Neuronal stem cell (in vitro differentiated cells): Measurements from ENCODE around the gene RBL1.
A peak's percentile ranks its signal among the peaks of the same experiment; 100 is the strongest.
"Not testable (repeated sequence)": the region's sequence is repeated elsewhere in the genome, so short reads cannot be mapped to it uniquely, and the experiment has no call there.

Experiments
- DNase-seq: peaks from one replicate; pipeline ENCODE4 v3.0.0-alpha.2; 2013; ENCODE audit warnings: low spot score
- H2AFZ ChIP-seq: one replicate; pipeline ENCODE4 v1.6.1; 2013; ENCODE audit warnings: mild to moderate bottlenecking, low read length, inconsistent platforms
- H2AK5ac ChIP-seq: 2 replicates; pipeline ENCODE4 v1.6.1; 2013; ENCODE audit warnings: low read depth, mild to moderate bottlenecking, inconsistent platforms, low read length, moderate library complexity, mixed read lengths
- H2BK120ac ChIP-seq: 2 replicates; pipeline ENCODE4 v1.6.1; 2013; ENCODE audit warnings: low read depth, mild to moderate bottlenecking, inconsistent platforms, low read length, moderate library complexity, mixed read lengths
- H2BK12ac ChIP-seq: one replicate; pipeline ENCODE4 v1.6.1; 2013; ENCODE audit warnings: low read length, inconsistent platforms
- H2BK15ac ChIP-seq: 2 replicates; pipeline ENCODE4 v1.6.1; 2013; ENCODE audit warnings: mild to moderate bottlenecking, low read length, inconsistent platforms, mixed read lengths
- H2BK5ac ChIP-seq: one replicate; pipeline ENCODE4 v1.6.1; 2013; ENCODE audit warnings: inconsistent platforms, mild to moderate bottlenecking, low read length, moderate library complexity
- H3K14ac ChIP-seq: one replicate; pipeline ENCODE4 v1.6.1; 2013; ENCODE audit warnings: low read length, inconsistent platforms
- H3K18ac ChIP-seq: 2 replicates; pipeline ENCODE4 v1.6.1; 2013; ENCODE audit warnings: low read length, inconsistent platforms
- H3K23ac ChIP-seq: 2 replicates; pipeline ENCODE4 v1.6.1; 2013; ENCODE audit warnings: low read depth, mild to moderate bottlenecking, mixed read lengths, low read length, inconsistent platforms; ENCODE audit not compliant: poor library complexity
- H3K27ac ChIP-seq: replicated peaks from 3 replicates; pipeline ENCODE4 v1.5.1; 2013; ENCODE audit warnings: low read length, inconsistent platforms
- H3K27me3 ChIP-seq, 3 experiments: 2 replicates each; pipeline ENCODE4 v1.6.1; 2013; ENCODE audit warnings: low read length in 3 of 3, mild to moderate bottlenecking in 2 of 3, inconsistent platforms in 1 of 3, low read depth in 1 of 3, mixed read lengths in 1 of 3, moderate library complexity in 1 of 3; ENCODE audit not compliant: control insufficient read depth in 3 of 3, insufficient read depth in 3 of 3
- H3K36me3 ChIP-seq, 2 donors: replicated peaks in 1 of 2; 2 replicates each; pipeline ENCODE4 v1.6.1; 2013; ENCODE audit warnings: low read length in 2 of 2; ENCODE audit not compliant: control insufficient read depth in 2 of 2, insufficient read depth in 2 of 2
- H3K4ac ChIP-seq: 2 replicates; pipeline ENCODE4 v1.6.1; 2013; ENCODE audit warnings: inconsistent platforms, mild to moderate bottlenecking, low read length, moderate library complexity
- H3K4me1 ChIP-seq, 2 donors: 1 replicate in 1 of 2; 2 replicates in 1 of 2; pipeline ENCODE4 v1.6.1; 2013; ENCODE audit warnings: low read length in 2 of 2, low read depth in 1 of 2; ENCODE audit not compliant: control insufficient read depth in 2 of 2, insufficient read depth in 1 of 2
- H3K4me2 ChIP-seq: one replicate; pipeline ENCODE4 v1.6.1; 2013; ENCODE audit warnings: mild to moderate bottlenecking, low read length, inconsistent platforms; ENCODE audit not compliant: insufficient read depth, poor library complexity, severe bottlenecking
- H3K4me3 ChIP-seq, 2 donors: 2 replicates each; pipeline ENCODE4 v1.5.1; 2013; ENCODE audit warnings: low read length in 2 of 2, mild to moderate bottlenecking in 2 of 2, inconsistent platforms in 1 of 2, moderate library complexity in 1 of 2
- H3K79me1 ChIP-seq: one replicate; pipeline ENCODE4 v1.6.1; 2013; ENCODE audit warnings: low read depth, mild to moderate bottlenecking, inconsistent platforms, low read length, moderate library complexity
- H3K9ac ChIP-seq: one replicate; pipeline ENCODE4 v1.6.1; 2013; ENCODE audit warnings: mild to moderate bottlenecking, low read depth, low read length, inconsistent platforms; ENCODE audit not compliant: poor library complexity
- H3K9me3 ChIP-seq, 2 donors: replicated peaks in 1 of 2; 2 replicates each; pipeline versions ENCODE3 to v1.6.1; 2013; ENCODE audit warnings: low read length in 2 of 2, mild to moderate bottlenecking in 2 of 2, inconsistent platforms in 1 of 2, low read depth in 1 of 2, mixed read lengths in 1 of 2, moderate library complexity in 1 of 2; ENCODE audit not compliant: control insufficient read depth in 2 of 2, insufficient read depth in 1 of 2
- H4K8ac ChIP-seq: one replicate; pipeline ENCODE4 v1.6.1; 2013; ENCODE audit warnings: low read depth, mild to moderate bottlenecking, inconsistent platforms, low read length, moderate library complexity
- H4K91ac ChIP-seq: one replicate; pipeline ENCODE4 v1.6.1; 2013; ENCODE audit warnings: low read length, low read depth, mild to moderate bottlenecking, inconsistent platforms; ENCODE audit not compliant: poor library complexity
- WGBS, 2 donors: extraction: QIAGEN DNeasy Blood & Tissue Kit; methylation state at CpG; one replicate each; pipeline ENCODE4 v1.1.7; 2013; ENCODE audit warnings: missing lambda C conversion rate in 2 of 2, mixed read lengths in 1 of 2; ENCODE audit not compliant: insufficient read length in 2 of 2, insufficient replicate concordance in 1 of 2; ENCODE audit errors: extremely low coverage in 2 of 2; 5-methylcytosine and 5-hydroxymethylcytosine counted together

RBL1 gene

GRCh38 chr20:37126290-37126689 lies 30.5 kb upstream of the RBL1 start:
- not testable (repeated sequence) for H3K23ac ChIP-seq, H3K9me3 ChIP-seq, H3K36me3 ChIP-seq, H3K14ac ChIP-seq, H2BK12ac ChIP-seq, H3K9ac ChIP-seq, H2BK120ac ChIP-seq, H4K8ac ChIP-seq, DNase-seq, H4K91ac ChIP-seq, H3K79me1 ChIP-seq, H3K4me3 ChIP-seq, H2AK5ac ChIP-seq, H3K4me2 ChIP-seq, H2BK15ac ChIP-seq, H2BK5ac ChIP-seq, H3K18ac ChIP-seq, H3K27ac ChIP-seq, H3K4ac ChIP-seq, H3K27me3 ChIP-seq, H2AFZ ChIP-seq, H3K4me1 ChIP-seq
- WGBS, 2 donors = no CpG with 5 or more reads among the region's 30 CpGs

GRCh38 chr20:37123441-37123840 lies 27.6 kb upstream of the RBL1 start:
- no peaks in the 10 kb centered on the region for H3K9me3 ChIP-seq
- H2BK5ac ChIP-seq = no peak overlapping the region
- H2BK12ac ChIP-seq = no peak overlapping the region
- H3K36me3 ChIP-seq = no peaks in the 10 kb centered on the region
- H2AFZ ChIP-seq = peak overlapping the region; percentile 49
- H3K9ac ChIP-seq = no peak overlapping the region
- no peak overlapping the region for H3K18ac ChIP-seq
- H3K14ac ChIP-seq = no peak overlapping the region
- no peaks in the 10 kb centered on the region for H3K27me3 ChIP-seq
- H3K4ac ChIP-seq = no peak overlapping the region
- no peak overlapping the region for H3K27ac ChIP-seq
- H4K91ac ChIP-seq = no peak overlapping the region
- no peak for DNase-seq
- WGBS, 2 donors = no CpG with 5 or more reads among the region's 6 CpGs
- no peak overlapping the region for H3K4me2 ChIP-seq
- no peak overlapping the region for H4K8ac ChIP-seq
- H3K23ac ChIP-seq = no peak overlapping the region
- no peak overlapping the region for H3K4me3 ChIP-seq
- H2BK15ac ChIP-seq = no peak overlapping the region
- H2AK5ac ChIP-seq = no peak overlapping the region
- no peaks in the 10 kb centered on the region for H3K79me1 ChIP-seq
- H3K4me1 ChIP-seq = no peaks in the 10 kb centered on the region
- H2BK120ac ChIP-seq = no peak overlapping the region

- no peaks in the 10 kb centered on the region for H3K36me3 ChIP-seq
- no peaks in the 10 kb centered on the region for H3K79me1 ChIP-seq
- no peak overlapping the region for H3K9ac ChIP-seq
- H3K27ac ChIP-seq = no peak overlapping the region
- H2BK12ac ChIP-seq = no peak overlapping the region
- no peak overlapping the region for H3K4me3 ChIP-seq
- DNase-seq = no peak
- H2BK15ac ChIP-seq = no peak overlapping the region
- WGBS, 2 donors = no CpG with 5 or more reads among the region's 4 CpGs
- H4K91ac ChIP-seq = no peak overlapping the region
- H3K4me2 ChIP-seq = no peak overlapping the region
- H3K27me3 ChIP-seq = no peaks in the 10 kb centered on the region
- no peak overlapping the region for H3K14ac ChIP-seq
- no peak overlapping the region for H4K8ac ChIP-seq
- no peak overlapping the region for H3K23ac ChIP-seq
- no peak overlapping the region for H2AK5ac ChIP-seq
- H3K18ac ChIP-seq = no peak overlapping the region
- no peak overlapping the region for H3K4ac ChIP-seq
- H2BK120ac ChIP-seq = no peak overlapping the region
- H3K4me1 ChIP-seq = no peaks in the 10 kb centered on the region
- no peak overlapping the region for H2BK5ac ChIP-seq
- H2AFZ ChIP-seq = no peak overlapping the region
- no peaks in the 10 kb centered on the region for H3K9me3 ChIP-seq
Measured at GRCh38 chr20:37120497-37120896, 24.7 kb upstream of the RBL1 start.

- Histone ChIP-seq H3K9me3 (no peaks in the 10 kb centered on the region), H3K36me3 (no peaks in the 10 kb centered on the region), H4K8ac (no peak overlapping the region), H4K91ac (no peak overlapping the region), H3K4me3 (no peak overlapping the region), H3K79me1 (no peaks in the 10 kb centered on the region), H3K27me3 (no peaks in the 10 kb centered on the region), H3K14ac (no peak overlapping the region), H3K18ac (no peak overlapping the region), H3K23ac (no peak overlapping the region), H3K27ac (no peak overlapping the region), H2AFZ (no peak overlapping the region), H2AK5ac (no peak overlapping the region), H3K4ac (no peak overlapping the region), H3K9ac (no peak overlapping the region), H2BK15ac (no peak overlapping the region), H2BK5ac (no peak overlapping the region), H2BK12ac (no peak overlapping the region), H2BK120ac (no peak overlapping the region), H3K4me2 (no peak overlapping the region), H3K4me1 (no peaks in the 10 kb centered on the region)
- no CpG with 5 or more reads among the region's 7 CpGs for WGBS, 2 donors
- no peak for DNase-seq
Measured at GRCh38 chr20:37119356-37120036, 23.7 kb upstream of the RBL1 start.
